ENCODE measurements around the gene SPATA7.

SPATA7 gene

GRCh38 chr14:88476825-88477224 lies 91.4 kb downstream of the SPATA7 start:
- in situ Hi-C loops (cut with MboI; ENCODE audit: low pct_unique_long_range_greater_than_20kb, low sequenced_read_pairs) = no loop called here
- no peak for DNase-seq

DNA sequence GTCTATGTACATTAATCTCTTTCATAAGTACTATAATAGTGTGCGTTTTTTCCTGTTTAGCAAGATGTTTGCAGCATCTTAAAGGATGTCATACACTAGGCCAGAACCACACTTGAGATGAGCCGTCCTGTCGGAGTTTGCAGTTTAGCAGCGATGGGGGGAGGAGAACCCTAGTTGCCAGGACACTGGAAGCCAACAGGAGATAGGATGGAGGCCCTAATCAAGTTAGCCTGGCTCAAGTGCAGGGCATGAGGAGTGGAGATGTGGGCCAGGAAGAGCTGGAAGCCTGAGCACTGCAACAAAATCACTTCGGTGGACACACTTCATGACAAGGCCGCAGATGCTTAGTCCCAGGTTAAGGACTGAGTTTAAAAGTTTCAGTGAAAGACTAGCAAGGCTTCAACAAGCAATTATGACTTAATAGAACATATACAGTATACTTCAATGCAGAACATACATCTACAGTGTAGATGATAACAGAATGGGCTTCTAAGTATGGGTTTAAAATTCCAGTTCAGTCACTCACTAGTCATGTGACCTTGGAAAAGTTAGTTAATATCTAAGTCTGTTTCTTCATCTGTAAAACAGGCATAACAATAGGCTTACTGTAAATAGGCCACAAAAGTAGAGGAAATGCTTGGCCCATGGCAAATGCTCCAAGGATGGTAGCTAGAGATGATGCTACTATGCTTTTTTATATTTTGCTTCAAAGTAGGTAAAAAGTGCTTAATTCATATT lies 92.2 kb downstream of the SPATA7 start:
- no peak for DNase-seq
- in situ Hi-C loops (cut with MboI; ENCODE audit: low pct_unique_long_range_greater_than_20kb, low sequenced_read_pairs) = no loop called here

GRCh38 chr14:88478931-88479330 lies 93.5 kb downstream of the SPATA7 start:
- in situ Hi-C loops (cut with MboI; ENCODE audit: low pct_unique_long_range_greater_than_20kb, low sequenced_read_pairs) = no loop called here
- DNase-seq = no peak

GRCh38 chr14:88479574-88479987 lies 94.1 kb downstream of the SPATA7 start:
- in situ Hi-C loops (cut with MboI; ENCODE audit: low pct_unique_long_range_greater_than_20kb, low sequenced_read_pairs) = no loop called here

GRCh38 chr14:88481059-88481458 lies 95.6 kb downstream of the SPATA7 start:
- no peak for DNase-seq

More at GRCh38 chr14:88479574-88479987, 94.1 kb downstream of the SPATA7 start:
- no peak for DNase-seq

DNA sequence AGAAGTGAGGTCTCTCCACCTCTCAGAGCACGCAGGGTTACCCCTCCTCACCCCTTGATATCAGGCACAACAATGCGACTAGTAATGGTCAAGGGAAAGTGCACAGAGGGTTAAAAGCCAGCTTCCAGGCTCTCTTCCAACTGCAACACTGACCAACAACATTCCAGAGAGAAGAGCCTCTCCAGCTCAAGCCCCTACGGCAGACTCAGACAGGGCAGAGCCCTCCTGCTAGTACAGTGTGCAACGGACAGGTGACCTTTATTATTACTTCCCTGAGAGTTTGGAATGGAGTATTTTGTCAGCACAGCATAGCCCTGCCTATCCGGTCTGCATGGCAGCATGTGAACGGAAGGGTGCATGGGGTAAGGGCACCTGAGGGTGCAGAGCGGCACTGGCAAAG lies 96.3 kb downstream of the SPATA7 start:
- DNase-seq = no peak
- in situ Hi-C loops (cut with MboI; ENCODE audit: low pct_unique_long_range_greater_than_20kb, low sequenced_read_pairs) = no loop called here

More at GRCh38 chr14:88481059-88481458, 95.6 kb downstream of the SPATA7 start:
- in situ Hi-C loops (cut with MboI; ENCODE audit: low pct_unique_long_range_greater_than_20kb, low sequenced_read_pairs) = no loop called here

DNA sequence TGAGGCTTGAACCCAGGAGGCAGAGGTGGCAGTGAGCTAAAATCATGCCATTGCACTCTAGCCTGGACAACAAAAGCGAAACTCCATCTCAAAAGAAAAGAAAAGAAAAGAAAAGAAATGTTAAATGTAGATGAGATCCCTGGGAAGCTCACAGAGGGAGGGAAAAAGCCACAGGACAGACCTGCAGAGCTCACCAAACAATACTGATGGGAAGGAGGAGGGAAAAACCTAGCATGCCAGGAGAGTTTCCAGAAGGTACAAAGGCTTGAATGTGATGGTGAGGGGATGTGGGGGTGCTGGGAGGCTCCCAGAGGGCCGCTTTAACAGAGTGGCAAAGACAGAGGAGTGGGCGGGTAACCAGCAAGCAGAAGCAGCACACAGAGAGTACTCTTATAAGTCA lies 97.1 kb downstream of the SPATA7 start:
- DNase-seq = no peak
- in situ Hi-C loops (cut with MboI; ENCODE audit: low pct_unique_long_range_greater_than_20kb, low sequenced_read_pairs) = no loop called here

All from KBM-7 (cell line).